GM18505 (cell line): ENCODE data around the gene FGD4.

ENCODE experiments used
- ATAC-seq: cut with Tn5 transposase; IDR thresholded peaks from one replicate; pipeline ENCODE4 v1.9.1; 2021; ENCODE audit not compliant: unreplicated experiment
- POLR2A ChIP-seq: IDR thresholded peaks from 4 replicates; pipeline ENCODE4 v1.6.1; 2011; ENCODE audit warnings: borderline replicate concordance; ENCODE audit not compliant: insufficient read depth, insufficient read length; ENCODE audit errors: extremely low read depth

FGD4 gene

DNA sequence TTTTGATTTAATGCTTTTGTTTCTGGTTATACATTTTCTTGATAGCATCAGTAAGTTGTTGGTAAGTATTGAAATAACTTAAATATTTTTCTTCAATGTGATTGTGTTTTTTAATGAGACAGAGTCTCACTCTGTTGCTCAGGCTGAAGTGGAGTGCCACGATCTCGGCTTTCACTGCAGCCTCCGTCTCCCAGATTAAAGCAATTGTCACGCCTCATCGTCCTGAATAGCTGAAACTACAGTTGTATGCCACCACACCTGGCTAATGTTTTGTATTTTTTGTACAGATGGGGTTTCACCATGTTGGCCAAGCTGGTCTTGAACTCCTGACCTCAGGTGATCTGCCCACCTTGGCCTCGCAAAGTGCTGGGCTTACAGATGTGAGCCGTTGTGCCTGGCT lies 78.8 kb downstream of the FGD4 start:
- TF ChIP-seq POLR2A: no peak
- ATAC-seq: no peak

DNA sequence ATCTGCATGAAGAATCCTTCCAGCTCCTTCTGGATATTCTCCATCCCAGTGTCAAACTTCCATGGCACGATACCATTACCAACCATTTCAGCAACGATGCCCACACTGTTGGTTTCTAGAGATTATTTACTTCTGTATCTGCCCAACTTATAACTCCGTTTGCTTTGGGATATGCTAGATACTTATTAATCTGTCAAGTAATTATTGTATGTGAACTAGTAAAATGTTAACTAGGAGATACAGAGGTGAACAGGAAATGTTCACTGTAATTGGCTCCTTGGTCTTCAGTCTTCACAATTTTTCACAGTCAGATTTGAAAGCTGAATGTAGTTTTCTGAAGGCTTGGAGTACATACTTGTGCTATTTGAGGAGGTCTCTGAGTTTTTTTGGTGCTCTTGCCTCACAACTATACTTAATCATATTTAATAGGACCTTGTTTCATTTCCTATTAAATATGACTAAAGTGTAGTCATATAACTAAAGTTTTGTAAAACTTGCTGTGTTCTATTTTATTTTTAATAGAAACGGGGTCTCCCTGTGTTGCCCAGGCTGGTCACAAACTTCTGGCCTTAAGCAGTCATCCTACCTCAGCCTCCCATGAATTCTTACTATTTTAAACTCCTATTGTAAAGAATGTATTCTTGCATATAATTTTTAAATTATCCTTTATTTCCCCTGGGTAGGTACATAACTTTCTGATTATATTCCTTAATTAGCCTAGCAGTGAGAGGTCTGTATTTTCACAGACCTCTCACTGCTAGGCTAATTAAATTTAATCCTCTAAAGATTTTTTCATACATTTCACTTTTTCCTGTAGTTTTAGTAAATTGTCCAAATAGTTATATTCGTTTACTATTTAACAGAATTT lies 79.7 kb downstream of the FGD4 start:
- ATAC-seq: no peak
- no peak for TF ChIP-seq POLR2A

DNA sequence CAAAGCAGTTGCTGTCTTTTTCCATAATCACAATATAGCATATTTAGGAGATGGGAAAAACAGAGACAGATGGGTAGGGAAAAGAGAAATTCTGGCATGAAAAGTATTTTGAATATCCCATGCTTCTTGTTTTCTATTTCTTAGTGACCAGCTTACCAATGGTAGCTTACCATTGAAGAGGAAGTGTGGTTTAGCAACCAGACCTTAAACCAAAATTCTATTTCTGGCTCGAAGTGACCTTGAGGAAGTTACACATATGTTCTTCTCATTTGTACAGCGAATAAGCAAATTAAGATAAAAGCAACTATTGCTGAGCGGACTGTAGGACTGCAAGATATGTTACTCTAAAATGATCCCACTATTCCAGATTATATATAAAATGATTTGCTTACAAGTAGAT lies 82.9 kb downstream of the FGD4 start:
- peak; percentile 54 for ATAC-seq
- no peak for TF ChIP-seq POLR2A

DNA sequence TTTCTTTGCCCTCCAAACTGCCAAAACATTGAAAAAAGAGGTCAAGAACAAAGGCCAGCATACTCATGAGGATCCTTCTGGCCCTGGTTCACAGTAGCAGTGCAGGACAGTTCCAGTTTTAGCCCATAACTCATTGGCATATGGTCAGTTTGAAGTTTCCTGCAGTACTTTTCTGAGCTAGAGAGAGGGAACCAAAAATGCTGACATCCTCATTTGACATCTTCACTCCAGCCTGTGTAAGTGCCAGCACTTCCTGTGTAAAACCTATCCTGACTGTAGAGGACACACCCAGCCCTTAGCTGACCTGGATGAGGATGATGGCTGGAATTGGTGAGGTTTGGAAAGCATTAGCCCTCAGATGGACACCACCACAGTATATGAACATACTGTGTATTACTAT lies 84.1 kb downstream of the FGD4 start:
- ATAC-seq: no peak
- TF ChIP-seq POLR2A: no peak

DNA sequence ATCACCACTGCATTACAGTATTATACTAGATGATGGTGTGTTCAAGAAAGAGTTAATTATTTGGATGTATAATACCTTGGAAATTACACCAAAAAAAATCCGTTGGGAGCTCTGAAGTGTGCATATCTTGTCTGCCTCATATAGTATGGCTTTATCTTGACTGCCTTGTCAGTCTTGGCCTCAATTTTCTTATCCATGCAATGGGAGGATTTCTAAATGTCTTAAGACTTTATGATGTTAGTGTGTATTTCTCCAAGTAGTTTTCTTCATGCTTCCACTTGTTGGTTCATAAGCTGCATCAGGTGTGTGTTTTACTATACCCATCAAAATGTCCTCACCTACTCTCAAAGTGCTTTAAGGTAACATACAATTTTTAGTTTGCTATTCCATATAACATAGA lies 84.6 kb downstream of the FGD4 start:
- no peak for TF ChIP-seq POLR2A
- no peak for ATAC-seq

DNA sequence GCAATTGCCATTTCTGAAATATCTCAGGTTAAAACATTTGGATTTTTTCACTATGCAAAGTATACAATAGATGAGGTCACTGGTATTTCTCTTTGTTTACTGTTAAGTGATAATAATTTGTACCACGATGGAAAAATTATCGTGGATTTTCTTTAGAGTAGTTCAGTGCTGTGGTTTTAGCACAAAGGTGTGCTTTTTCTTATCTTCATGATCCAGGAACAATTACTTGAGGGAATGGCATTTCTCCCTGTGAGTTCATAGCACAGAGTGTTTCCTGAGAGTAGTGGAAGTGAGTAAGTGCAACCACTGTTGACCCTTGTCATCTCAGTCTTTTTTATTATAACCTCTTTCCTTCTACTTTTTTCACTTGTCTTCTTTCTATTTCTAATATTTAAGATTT lies 86.8 kb downstream of the FGD4 start:
- TF ChIP-seq POLR2A: no peak
- no peak for ATAC-seq

DNA sequence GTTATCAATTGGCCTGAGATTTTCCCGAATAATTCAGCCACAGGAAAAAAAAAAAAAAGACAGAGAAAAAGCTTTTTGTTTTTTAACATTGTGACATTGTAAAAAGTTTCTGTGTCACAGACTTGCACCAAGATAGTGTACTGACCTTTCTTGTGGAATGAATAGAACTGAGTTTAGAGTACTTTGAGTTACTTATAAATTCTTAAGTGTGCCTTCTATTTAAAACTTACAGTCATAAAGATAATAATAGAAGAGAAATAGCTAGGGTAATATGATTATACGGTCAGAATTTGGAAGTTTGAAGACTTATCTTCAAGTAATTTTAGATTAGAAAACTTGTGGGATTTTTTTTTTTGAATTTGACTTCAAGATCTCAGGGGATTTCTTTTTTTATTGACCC lies 88.8 kb downstream of the FGD4 start:
- no peak for TF ChIP-seq POLR2A
- no peak for ATAC-seq

DNA sequence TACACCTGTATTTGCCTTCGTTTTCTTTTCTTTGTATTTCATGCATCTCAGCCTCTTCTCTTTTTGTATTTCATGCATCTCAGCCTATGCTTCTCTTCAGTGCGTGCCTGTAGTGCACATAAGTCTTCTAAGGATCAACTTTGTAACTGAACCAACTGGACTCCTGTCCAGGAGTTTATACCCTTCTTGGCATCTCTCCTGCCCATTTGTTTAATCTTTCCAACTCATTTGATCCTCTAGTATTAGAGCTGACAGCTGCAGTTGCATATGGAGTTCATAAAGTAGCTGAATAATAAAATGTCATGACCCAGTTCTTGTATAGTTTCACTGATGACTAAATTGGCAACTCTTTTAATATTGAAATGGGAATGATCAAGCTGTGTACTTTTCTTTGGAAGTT lies 89.7 kb downstream of the FGD4 start:
- TF ChIP-seq POLR2A: no peak
- ATAC-seq: no peak

DNA sequence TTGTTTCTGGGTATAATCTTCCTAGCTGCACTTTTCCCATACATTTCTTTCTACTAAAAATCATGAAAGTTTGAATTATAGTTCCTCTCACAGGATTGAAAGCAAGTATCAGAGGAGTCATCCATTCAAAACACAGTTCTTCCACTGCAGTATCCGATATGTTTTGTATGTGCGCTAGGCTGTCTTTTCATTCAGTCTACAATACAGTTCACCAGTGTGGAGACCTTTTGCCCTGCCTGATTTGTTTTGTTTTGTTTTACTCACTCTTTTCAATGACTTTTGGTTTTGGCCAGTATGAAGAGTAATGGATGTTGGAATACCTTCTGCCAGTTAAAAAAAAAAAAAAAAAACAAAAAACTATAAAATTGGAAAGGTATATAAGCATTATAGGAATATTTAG lies 91.4 kb downstream of the FGD4 start:
- ATAC-seq: no peak
- no peak for TF ChIP-seq POLR2A

DNA sequence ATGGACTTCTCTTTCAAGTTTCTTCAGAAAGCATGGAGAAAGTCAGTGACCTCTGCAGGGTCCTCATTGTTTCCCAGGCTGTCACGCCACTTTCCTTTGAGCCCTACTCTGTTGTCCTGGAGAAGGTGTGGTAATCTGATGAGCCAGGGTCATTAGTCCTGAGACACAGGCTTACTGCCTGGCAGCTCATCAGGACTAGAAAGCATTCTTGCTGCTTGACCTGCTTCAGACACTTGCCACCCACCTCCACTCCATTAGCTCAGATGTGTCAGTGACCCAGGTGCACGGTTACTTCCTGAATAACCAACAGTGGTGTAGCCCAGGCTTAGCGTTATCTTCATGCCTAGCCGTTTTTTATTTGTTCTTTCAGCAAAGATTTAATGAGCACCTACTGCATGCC lies 93.9 kb downstream of the FGD4 start:
- no peak for TF ChIP-seq POLR2A
- no peak for ATAC-seq

DNA sequence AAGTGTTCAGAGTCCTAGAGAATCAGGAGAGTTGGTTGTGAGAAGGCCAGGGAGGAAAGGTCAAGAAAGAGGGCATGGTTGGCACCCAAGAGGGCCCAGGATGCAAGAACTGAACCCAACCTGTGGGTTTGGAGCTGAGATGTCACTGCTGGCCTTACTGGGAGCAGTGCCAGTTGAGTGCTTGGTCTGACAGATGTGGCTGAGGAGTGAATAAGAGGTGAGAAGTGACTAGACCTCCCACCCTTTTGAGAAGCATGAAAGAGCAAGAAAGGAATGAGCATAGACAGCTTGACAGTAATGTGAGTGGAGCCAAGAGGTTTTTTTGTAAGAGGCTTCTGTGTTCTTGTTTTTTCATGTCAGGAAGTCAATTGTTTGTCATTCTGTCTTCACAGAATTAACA lies 95.3 kb downstream of the FGD4 start:
- no peak for ATAC-seq

DNA sequence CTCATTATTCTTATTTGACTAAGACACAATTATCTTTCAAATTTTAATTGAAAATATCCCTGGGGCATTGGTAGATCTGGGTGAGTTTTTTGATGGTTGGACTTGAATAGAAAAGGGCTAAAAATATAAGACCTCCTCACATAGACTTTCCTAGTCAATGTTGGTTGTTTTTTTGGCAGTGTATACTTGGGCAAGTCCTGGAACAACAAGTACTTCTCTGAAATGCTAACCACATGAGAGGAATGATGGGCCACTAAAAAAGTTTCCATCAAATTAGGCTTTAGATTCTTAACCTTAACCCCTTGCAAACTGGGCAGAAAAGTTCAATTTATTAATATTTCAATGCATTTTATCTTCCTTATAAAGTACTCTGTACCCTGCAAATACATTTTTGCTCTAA lies 97.6 kb downstream of the FGD4 start:
- ATAC-seq: no peak
- TF ChIP-seq POLR2A: no peak

More for the DNA sequence above, 95.3 kb downstream of the FGD4 start:
- no peak for TF ChIP-seq POLR2A

DNA sequence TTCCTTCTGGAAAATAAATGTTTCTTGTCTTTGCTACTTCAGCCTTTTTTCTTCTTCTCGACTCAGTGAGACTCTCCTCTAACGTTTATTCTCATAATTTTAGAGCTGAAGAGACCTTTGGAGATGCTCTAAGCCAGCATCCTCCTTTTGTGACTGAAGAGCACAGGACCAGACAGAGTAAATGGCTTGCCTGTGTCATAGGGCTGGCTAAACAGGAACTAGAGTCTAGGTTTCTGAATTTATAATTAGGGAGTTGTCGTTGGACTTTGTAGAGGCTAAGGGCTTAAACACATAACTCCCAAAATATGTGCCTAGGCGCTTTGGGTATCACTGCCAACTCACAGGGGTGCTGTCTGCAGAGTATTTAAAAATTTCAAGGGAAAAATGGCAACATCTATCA lies 98.5 kb downstream of the FGD4 start:
- ATAC-seq: no peak
- no peak for TF ChIP-seq POLR2A

DNA sequence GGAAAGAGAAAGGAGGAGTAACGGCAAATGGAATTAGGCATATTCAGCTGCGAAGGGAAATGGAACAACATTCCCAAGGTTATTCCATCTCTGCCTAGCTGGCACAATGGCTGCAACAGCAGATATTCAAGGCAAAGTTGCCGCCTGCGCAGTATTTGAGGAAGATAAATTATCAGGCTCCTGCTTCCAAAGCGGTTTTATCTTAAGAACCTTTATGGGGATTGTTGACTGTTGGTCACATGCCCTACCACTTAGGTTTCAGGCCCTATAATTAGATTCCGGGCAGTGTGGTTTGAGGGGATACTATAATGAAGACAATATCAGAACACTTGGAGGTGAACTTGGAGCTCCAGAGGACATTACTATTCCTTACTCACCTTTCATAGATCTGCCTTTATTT lies 99.7 kb downstream of the FGD4 start:
- TF ChIP-seq POLR2A: no peak
- no peak for ATAC-seq

DNA sequence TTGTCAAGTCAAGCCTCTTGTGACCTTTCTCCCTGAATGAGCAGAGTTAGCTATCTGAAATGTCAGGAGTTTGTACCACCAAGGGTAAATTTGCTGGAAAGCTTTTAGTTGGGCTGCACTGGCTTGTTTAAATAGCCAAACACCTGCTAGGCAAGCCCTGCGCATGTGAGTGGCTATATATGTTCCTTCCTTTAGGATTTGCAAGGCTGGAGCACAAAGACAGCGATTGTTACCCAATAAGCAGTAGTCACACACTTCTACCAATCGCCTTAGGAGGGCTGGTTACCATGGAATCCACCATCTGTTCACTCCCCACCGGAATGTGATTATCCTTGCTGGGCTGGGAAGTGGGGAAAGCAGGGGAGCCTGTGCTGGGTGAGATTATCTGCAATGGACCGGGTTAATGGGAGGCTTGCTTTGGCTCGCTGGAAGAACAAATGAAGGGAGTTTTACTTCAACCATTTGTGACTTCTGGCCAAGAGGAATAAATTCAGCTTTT lies 102.5 kb downstream of the FGD4 start:
- ATAC-seq: no peak

DNA sequence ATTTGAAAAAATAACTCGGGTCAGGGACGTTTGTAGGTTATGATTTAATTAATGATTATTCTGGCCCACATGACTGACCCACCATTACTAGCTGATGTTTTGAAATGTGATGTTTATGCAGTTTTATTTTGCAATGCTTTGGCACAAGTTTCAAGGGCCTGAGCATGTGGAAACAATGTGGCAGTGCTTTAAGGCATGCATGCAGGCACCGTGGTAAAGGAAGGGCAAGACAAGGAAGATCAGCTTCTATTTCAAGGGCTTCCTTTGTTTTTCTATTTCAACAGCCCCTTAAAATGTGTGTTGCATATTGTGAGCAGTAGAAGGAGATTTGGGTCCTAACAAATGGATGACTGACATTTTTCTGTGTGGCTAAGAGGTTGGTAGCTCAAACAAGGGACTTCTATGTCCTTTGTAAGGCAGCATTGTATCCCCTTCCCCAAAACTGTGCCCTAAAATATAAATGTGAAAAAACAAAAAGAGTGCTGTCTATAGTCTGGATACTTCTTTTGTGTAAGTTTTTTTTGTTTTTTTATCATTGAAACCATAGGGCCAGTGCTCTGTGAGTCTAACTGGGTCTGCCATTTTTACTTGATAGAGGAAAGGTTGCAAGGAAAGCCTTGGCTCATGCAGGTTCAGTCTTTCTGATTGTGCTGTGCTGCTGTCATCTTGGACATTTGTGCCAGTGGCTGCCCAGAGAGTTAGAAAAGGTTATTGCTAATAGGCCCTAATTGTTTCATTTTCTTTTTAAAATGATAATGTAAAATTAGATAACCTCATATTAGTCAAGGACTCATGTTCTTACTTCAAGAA lies 103.5 kb downstream of the FGD4 start:
- no peak for TF ChIP-seq POLR2A
- ATAC-seq: no peak

More for the DNA sequence above, 102.5 kb downstream of the FGD4 start:
- no peak for TF ChIP-seq POLR2A
